Fibroblast of mammary gland (primary cell): ENCODE results near the gene NUDT6.

ENCODE experiments used
- DNase-seq: peaks from one replicate; pipeline ENCODE4 v3.0.0-alpha.2; 2010; ENCODE audit warnings: low read depth
- H3K4me3 ChIP-seq: 2 replicates; pipeline ENCODE4 v1.5.1; 2011; ENCODE audit warnings: low read depth, mild to moderate bottlenecking, low read length, moderate library complexity; ENCODE audit not compliant: control insufficient read depth
- TF ChIP-seq, protein P1 (sequence below): conservative IDR thresholded peaks from 2 replicates; pipeline ENCODE4 v1.5.1; 2011; ENCODE audit warnings: low read depth, low read length, inconsistent platforms; ENCODE audit not compliant: control insufficient read depth, insufficient read depth

Gene NUDT6, protein sequence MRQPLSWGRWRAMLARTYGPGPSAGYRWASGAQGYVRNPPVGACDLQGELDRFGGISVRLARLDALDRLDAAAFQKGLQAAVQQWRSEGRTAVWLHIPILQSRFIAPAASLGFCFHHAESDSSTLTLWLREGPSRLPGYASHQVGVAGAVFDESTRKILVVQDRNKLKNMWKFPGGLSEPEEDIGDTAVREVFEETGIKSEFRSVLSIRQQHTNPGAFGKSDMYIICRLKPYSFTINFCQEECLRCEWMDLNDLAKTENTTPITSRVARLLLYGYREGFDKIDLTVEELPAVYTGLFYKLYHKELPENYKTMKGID

DNA sequence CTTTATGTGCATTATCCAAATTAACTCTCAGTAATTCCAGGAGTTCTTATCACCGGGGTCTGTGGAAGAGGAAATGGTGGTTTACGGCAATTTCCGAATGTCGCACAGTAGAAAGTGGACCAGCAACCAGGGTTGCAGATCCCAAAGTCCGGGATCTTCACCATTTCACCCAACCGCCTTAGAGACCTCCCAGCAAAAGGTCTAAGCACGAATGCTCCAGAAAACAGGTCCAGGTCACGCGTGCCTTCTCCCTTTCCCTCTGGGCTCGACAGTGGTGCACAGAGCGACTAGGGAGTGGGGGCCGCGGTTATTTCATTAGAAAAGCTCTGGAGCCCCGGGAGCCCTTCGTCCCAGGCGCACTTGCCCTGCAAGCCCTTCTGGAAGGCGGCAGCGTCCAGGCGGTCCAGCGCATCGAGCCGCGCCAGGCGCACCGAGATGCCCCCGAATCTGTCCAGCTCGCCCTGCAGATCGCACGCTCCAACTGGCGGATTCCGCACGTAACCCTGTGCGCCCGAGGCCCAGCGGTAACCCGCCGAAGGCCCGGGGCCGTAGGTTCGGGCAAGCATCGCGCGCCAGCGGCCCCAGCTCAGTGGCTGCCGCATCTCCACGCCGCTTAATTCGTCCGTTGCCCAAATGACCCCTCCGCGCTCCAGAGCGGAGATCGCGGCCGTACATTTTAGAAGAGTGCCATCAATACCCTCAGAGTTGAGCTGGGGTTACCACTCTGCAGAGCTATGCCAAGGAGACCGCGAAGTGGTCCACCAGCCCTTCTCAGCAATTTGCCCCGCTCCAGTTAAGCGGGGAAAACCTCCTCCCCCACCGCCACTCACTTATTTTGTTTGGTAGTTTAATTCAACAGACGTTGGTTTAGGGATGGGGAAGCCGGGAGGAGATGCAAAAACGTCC, at the start of gene NUDT6:
NUDT6 (minus strand) TSS at position 627 of the 906 bp plus-strand sequence; CDS start at position 602, 25 bp downstream.
- DNase-seq: peak; percentile 74
- peak within 1 kb of the TSS; percentile 96 for H3K4me3 ChIP-seq

DNA sequence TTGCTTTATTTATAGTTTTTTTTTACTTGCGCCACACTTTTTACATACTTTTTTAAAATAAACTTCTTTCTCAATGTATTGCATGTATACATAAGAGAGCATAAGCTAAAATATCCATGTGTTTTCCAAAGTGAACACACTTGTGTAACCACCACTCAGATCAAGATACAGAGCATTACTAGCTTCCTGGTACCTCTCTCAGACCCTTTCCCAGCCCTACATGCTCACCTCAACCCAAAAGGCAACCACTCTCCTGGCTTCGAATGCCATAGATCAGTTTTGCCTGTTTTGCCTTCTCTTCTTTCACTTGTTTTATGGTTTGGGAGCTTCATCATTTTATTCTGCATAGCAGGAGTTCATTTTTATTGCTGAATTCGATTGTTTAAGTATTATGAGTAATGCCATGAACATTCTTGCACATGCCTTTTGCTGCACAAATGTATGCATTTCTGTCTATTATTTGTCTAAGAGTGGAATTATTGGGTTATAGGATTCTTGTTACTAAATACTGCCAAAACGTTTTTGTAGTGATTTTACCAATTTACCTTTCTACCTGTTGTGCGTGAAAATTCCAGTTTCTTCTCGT, 45.9 kb upstream of the NUDT6 start:
- no peak for DNase-seq
- no peak overlapping the region for H3K4me3 ChIP-seq
- TF ChIP-seq, protein P1, sequence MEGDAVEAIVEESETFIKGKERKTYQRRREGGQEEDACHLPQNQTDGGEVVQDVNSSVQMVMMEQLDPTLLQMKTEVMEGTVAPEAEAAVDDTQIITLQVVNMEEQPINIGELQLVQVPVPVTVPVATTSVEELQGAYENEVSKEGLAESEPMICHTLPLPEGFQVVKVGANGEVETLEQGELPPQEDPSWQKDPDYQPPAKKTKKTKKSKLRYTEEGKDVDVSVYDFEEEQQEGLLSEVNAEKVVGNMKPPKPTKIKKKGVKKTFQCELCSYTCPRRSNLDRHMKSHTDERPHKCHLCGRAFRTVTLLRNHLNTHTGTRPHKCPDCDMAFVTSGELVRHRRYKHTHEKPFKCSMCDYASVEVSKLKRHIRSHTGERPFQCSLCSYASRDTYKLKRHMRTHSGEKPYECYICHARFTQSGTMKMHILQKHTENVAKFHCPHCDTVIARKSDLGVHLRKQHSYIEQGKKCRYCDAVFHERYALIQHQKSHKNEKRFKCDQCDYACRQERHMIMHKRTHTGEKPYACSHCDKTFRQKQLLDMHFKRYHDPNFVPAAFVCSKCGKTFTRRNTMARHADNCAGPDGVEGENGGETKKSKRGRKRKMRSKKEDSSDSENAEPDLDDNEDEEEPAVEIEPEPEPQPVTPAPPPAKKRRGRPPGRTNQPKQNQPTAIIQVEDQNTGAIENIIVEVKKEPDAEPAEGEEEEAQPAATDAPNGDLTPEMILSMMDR: no peak

More for the DNA sequence above, at the start of gene NUDT6:
- TF ChIP-seq, protein P1: no peak

DNA sequence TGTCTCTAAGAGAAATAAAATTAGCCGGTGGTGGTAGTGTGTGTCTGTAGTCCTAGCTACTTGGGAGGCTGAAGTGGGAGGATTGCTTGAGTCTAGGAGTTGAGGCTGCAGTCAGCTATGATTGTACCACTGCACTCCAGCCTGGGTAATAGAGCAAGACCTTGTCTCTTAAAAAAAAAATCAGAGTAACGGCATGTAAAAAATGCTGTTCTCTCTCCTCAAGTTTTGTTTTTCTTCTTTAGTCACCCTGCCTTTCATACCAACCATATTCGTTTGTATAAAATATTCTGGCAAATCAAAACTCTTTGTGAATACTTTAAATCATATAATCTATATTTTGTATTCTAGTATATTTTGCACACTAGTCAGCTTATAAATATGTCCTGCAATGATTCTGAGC, 44.8 kb upstream of the NUDT6 start:
- no peak for DNase-seq
- TF ChIP-seq, protein P1: no peak
- H3K4me3 ChIP-seq: no peak overlapping the region

DNA sequence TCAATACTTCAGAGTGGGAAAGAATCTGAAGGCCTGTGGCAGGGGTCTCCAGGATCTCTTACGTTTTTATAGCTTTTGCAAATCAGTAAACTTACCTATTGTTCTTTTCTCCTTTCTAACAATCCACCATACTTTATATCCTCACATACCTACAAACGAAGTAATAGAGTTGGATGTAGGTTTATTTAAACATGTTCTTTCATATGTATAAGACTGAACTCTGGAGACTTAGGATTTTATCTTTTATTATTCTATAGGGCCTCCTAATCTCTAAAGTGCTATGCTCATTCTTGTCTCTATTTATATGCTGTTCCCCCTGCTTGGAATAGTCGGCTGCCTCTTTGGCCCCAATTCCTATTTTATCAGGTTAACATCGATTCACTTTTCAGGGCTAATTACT, 43.8 kb upstream of the NUDT6 start:
- DNase-seq: no peak
- TF ChIP-seq, protein P1: no peak
- H3K4me3 ChIP-seq: no peak overlapping the region

DNA sequence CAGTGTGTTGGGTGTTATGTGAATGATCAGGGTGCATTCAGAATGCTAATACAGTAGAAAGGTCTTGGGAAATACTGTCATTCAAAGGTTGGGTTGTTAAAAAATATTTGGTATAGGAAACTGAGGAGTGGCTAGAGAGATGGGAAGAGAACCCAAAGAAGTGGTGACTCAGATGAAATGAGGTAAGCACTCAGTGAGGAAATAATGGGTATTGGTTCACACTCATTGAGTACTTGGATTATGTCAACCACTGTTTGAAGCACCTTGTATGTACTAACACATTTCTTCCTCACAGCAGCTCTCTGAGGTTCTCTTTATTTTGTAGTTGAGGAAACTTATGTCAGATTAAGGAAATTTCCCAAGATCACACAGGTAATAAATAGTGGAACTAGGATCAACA, 40.8 kb upstream of the NUDT6 start:
- TF ChIP-seq, protein P1: no peak
- peak; percentile 76 for DNase-seq
- H3K4me3 ChIP-seq: no peak overlapping the region

DNA sequence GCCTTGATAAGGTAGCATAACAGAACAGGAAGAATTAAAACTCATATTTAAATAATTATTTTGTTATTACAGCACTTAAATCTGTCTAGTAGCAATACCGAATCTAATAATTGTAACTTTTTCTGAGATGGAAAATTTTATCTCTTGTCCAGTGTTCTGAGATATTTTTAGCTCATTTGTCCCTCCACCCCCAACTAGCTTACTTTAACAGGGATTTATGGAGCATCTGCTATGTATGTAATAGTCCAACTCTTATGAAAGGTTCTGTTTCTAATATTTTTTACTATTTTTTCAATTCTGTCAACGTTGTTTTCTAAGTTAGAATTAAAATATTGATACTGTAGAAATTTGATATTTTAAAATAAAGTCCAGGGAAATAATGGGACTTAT, 38.2 kb upstream of the NUDT6 start:
- H3K4me3 ChIP-seq: no peak overlapping the region
- TF ChIP-seq, protein P1: no peak
- DNase-seq: no peak
